ENCODE data around the gene BAIAP2.

Gene BAIAP2

GRCh38 chr17:81070541-81071246 lies 35.7 kb downstream of the BAIAP2 start:
- TF ChIP-seq RAD21 (IDR thresholded peaks at IDR 0.05; ENCODE audit: low read depth): no peak

GRCh38 chr17:81071761-81072741 lies 37.1 kb downstream of the BAIAP2 start:
- TF ChIP-seq MAX (IDR thresholded peaks at IDR 0.05) (peak; percentile 34; the same call in 1 of the 2 replicates), TAF1 (IDR thresholded peaks at IDR 0.05; ENCODE audit: low read depth) (no peak), FOXM1 (IDR thresholded peaks at IDR 0.05; ENCODE audit: borderline replicate concordance, low read depth) (peak; percentile 69; the same call in 1 of the 2 replicates), CEBPB (IDR thresholded peaks at IDR 0.05) (no peak), EP300 (IDR thresholded peaks at IDR 0.05; ENCODE audit: borderline replicate concordance) (peak; percentile 90), EGR1 (IDR thresholded peaks at IDR 0.05) (peak; percentile 84), REST (IDR thresholded peaks at IDR 0.05; ENCODE audit: low read depth) (no peak), ZBTB7A (IDR thresholded peaks at IDR 0.05; ENCODE audit: low read depth) (peak; percentile 80), TEAD4 (IDR thresholded peaks at IDR 0.05) (peak; percentile 94), TCF12 (IDR thresholded peaks at IDR 0.05; ENCODE audit: low read depth) (peak; percentile 98), YY1 (IDR thresholded peaks at IDR 0.05; ENCODE audit: low read depth) (0 out of 2 replicates have a peak, but pooled peaks have one; percentile 43), NFIC (IDR thresholded peaks at IDR 0.05) (peak; percentile 91), CREB1 (IDR thresholded peaks at IDR 0.05; ENCODE audit: low read depth) (peak; percentile 60; the same call in 1 of the 2 replicates)

- TF ChIP-seq NFIC (IDR thresholded peaks at IDR 0.05): no peak
- no peak for TF ChIP-seq CREB1 (IDR thresholded peaks at IDR 0.05; ENCODE audit: low read depth)
- no peak for TF ChIP-seq FOXM1 (IDR thresholded peaks at IDR 0.05; ENCODE audit: borderline replicate concordance, low read depth)
- TF ChIP-seq EP300 (IDR thresholded peaks at IDR 0.05; ENCODE audit: borderline replicate concordance): no peak
- TF ChIP-seq TAF1 (IDR thresholded peaks at IDR 0.05; ENCODE audit: low read depth): no peak
- no peak for TF ChIP-seq YY1 (IDR thresholded peaks at IDR 0.05; ENCODE audit: low read depth)
- TF ChIP-seq TCF12 (IDR thresholded peaks at IDR 0.05; ENCODE audit: low read depth): no peak
- no peak for TF ChIP-seq ZBTB7A (IDR thresholded peaks at IDR 0.05; ENCODE audit: low read depth)
- no peak for TF ChIP-seq TEAD4 (IDR thresholded peaks at IDR 0.05)
- no peak for TF ChIP-seq RAD21 (IDR thresholded peaks at IDR 0.05; ENCODE audit: low read depth)
- no peak for TF ChIP-seq EGR1 (IDR thresholded peaks at IDR 0.05)
- TF ChIP-seq MAX (IDR thresholded peaks at IDR 0.05): no peak
- no peak for TF ChIP-seq CEBPB (IDR thresholded peaks at IDR 0.05)
- TF ChIP-seq USF1 (IDR thresholded peaks at IDR 0.05): no peak
- no peak for TF ChIP-seq REST (IDR thresholded peaks at IDR 0.05; ENCODE audit: low read depth)
Observed at GRCh38 chr17:81073967-81074839, 39.3 kb downstream of the BAIAP2 start.

GRCh38 chr17:81074875-81075274 lies 39.9 kb downstream of the BAIAP2 start:
- no peak for TF ChIP-seq EGR1 (IDR thresholded peaks at IDR 0.05)
- TF ChIP-seq REST (IDR thresholded peaks at IDR 0.05; ENCODE audit: low read depth): no peak
- 0 out of 2 replicates have a peak, but pooled peaks have one; percentile 7 for TF ChIP-seq NFIC (IDR thresholded peaks at IDR 0.05)
- no peak for TF ChIP-seq RAD21 (IDR thresholded peaks at IDR 0.05; ENCODE audit: low read depth)
- TF ChIP-seq EP300 (IDR thresholded peaks at IDR 0.05; ENCODE audit: borderline replicate concordance): peak; percentile 41; the same call in 1 of the 2 replicates
- no peak for TF ChIP-seq TAF1 (IDR thresholded peaks at IDR 0.05; ENCODE audit: low read depth)
- no peak for TF ChIP-seq TEAD4 (IDR thresholded peaks at IDR 0.05)
- TF ChIP-seq CREB1 (IDR thresholded peaks at IDR 0.05; ENCODE audit: low read depth): no peak
- no peak for TF ChIP-seq YY1 (IDR thresholded peaks at IDR 0.05; ENCODE audit: low read depth)
- no peak for TF ChIP-seq FOXM1 (IDR thresholded peaks at IDR 0.05; ENCODE audit: borderline replicate concordance, low read depth)

All from Ishikawa (cell line).